Measurements from ENCODE around the gene IQGAP3. TPM values are rescaled to one million over a fixed set of nuclear protein-coding genes. Genes with fewer than 3 reads are reported as not detected.
A peak's percentile ranks its signal among the peaks of the same experiment; 100 is the strongest.

Gene IQGAP3
- total RNA-seq, 3 donors from 2014 or later, result 0.18 to 0.38 (median 0.37) TPM

DNA sequence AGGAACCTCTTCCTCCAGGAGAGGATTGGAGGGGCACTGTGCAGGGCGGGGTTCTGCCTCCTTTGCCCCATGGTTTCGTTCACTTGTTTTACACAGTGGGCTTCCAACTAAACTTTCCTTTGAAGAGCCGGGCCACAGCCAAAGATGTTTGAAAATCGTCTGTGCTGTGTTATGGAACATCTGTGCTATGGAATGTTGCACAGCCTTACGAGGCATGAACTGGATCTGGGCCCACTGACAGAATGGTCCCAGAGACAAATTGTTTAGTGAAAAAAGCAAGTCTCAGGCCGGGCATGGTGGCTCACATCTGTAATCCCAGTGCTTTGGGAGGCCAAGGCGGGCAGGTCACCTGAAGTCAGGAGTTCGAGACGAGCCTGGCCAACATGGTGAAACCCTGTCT, 59.2 kb downstream of the IQGAP3 start:
- Mint-ChIP-seq H3K4me3 (no peak overlapping the region), H3K9me3 (no peaks in the 10 kb centered on the region), H3K36me3 (ENCODE audit: insufficient read depth) (no peaks in the 10 kb centered on the region), H3K27me3 (ENCODE audit: low read depth) (peaks cover 2% of the 10 kb centered on the region), H3K4me1 (ENCODE audit: low read depth) (peaks cover 14% of the 10 kb centered on the region)
- no peak for DNase-seq
- ATAC-seq, result no peak

DNA sequence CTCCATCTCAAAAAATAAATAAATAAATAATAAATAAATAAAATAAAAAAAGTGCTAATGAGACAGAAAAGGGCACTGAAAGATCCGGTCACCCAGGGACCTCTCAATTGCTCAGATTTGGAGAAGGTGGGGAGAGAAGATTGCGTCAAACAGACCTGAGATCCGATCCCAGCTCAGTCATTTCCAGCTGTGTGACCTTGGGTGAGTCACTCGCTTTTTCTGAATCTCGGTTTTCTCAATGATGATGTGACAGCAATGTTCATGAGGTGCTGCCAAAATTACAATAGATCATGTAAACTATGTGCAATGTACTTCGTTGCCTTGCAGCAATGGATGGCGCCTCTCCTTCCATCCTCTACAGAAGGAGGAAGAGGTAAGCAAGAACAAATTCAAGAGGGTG, 60.7 kb downstream of the IQGAP3 start:
- H3K36me3 Mint-ChIP-seq (ENCODE audit: insufficient read depth), result no peaks in the 10 kb centered on the region
- no peak for DNase-seq
- no peak overlapping the region for H3K4me3 Mint-ChIP-seq
- H3K27me3 Mint-ChIP-seq (ENCODE audit: low read depth), result peaks cover 2% of the 10 kb centered on the region
- no peaks in the 10 kb centered on the region for H3K9me3 Mint-ChIP-seq
- ATAC-seq, result peak; percentile 80 to 83
- peaks cover 22% of the 10 kb centered on the region for H3K4me1 Mint-ChIP-seq (ENCODE audit: low read depth)

DNA sequence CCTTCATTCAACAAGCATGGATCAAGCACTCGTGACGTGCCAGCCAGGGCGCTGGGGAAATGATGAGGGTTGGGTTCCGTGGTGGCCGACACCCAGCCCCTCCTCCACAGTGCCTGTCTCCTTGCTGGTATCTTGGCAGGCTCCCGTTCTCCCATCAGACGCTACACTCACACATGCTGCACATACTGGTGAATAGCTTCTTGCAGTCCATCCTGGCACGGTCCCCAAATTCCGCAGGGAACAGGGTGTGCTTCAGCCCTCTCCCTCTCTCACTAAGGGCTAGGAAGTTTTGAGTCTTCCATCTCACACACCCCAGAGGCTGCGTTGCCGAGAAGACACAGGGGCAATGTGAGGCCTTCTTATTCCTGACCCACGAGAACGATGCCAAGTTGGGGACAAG, 61.7 kb downstream of the IQGAP3 start:
- no peak overlapping the region for H3K4me3 Mint-ChIP-seq
- H3K4me1 Mint-ChIP-seq (ENCODE audit: low read depth), result peaks cover 31% of the 10 kb centered on the region
- peaks cover 2% of the 10 kb centered on the region for H3K27me3 Mint-ChIP-seq (ENCODE audit: low read depth)
- no peaks in the 10 kb centered on the region for H3K9me3 Mint-ChIP-seq
- no peak for DNase-seq
- no peak for ATAC-seq
- no peaks in the 10 kb centered on the region for H3K36me3 Mint-ChIP-seq (ENCODE audit: insufficient read depth)

DNA sequence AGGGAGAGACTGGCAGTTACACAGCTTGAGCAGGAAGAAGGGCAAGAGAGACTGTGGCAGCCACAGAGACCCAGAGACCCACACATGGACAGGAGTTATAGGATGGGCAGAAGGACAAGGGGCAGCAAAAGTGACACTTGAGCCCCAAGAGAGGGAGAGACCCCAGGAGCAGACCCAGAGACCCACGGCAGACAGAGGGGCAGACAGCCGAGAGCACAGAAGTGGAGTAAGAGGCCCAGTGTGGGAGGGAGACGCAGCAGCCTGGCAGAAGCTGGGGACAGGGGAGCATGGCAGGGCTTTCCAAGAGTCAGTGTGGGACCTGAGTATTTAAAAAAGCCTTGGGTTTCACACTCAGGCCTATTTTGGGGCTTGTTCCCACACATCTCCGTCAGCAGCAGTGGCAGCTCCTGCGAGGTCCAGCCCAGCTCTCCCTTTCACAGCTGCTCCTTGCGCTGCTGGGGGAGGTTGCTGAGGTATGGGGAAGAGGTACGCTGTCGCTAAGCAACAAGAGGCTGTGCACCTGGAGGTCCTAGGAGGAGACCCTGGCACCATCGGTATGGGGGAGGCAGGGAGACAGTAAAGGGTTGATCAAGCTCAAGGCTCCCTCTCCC, 62.8 kb downstream of the IQGAP3 start:
- Mint-ChIP-seq H3K36me3 (ENCODE audit: insufficient read depth) (no peaks in the 10 kb centered on the region), H3K4me1 (ENCODE audit: low read depth) (peaks cover 41% of the 10 kb centered on the region), H3K4me3 (no peak overlapping the region)

DNA sequence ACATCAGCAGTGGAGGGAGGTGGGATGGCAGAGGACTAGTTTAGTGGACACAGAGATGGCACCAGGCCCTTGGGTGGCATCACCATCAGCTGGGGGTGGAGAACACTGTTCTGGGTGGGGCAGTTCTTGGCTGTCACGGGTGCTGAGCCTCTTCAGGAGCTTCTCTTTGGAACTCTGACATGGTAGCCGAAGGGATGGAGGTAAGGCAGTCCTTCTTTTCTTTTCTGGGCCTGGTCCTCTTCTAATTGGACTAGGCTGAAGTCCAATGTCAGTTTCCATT, 63.5 kb downstream of the IQGAP3 start:
- DNase-seq, result no peak
- Mint-ChIP-seq H3K9me3 (no peaks in the 10 kb centered on the region), H3K4me1 (ENCODE audit: low read depth) (peaks cover 47% of the 10 kb centered on the region), H3K4me3 (no peak overlapping the region), H3K27me3 (ENCODE audit: low read depth) (peaks cover 2% of the 10 kb centered on the region), H3K36me3 (ENCODE audit: insufficient read depth) (no peaks in the 10 kb centered on the region)
- ATAC-seq, result no peak

More for the DNA sequence above, 62.8 kb downstream of the IQGAP3 start:
- Mint-ChIP-seq H3K9me3 (no peaks in the 10 kb centered on the region), H3K27me3 (ENCODE audit: low read depth) (peaks cover 2% of the 10 kb centered on the region)
- no peak for DNase-seq
- no peak for ATAC-seq

DNA sequence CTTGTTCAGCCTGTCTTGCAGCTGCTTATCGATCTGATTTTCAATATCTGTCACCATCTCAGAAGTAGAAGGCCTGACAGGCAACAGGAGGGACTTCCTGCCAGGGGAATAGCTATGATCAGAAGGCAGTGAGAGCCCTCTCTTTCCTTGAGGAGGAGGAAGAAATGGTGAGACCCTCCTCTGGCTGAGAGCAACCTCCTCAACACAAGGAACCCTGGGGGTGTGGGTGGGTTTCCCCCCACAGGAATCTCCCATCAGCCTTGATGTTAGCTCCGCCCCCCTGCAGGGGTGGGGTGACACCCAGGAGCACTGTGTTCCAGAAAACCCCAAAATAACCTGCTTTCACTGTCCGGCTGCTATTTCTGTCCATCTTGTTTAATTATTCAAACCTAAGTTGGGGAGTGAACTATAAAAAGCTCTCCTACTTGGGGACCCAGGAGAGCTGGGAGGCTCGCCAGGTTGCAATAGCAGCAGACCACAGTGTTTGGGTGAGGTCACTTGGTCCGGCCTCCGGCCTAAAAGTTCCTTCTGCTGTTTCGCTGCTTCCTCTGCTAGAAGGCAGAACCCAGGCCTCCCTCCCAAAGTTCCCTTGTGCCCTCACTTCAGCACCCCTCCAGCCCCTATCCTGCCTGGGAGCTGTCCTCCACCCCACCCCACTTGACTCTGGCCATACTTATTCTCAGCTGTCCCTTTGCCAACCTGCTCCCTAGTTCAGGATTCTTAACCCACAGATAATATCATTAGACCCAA, 64.0 kb downstream of the IQGAP3 start:
- peak overlapping the region; percentile 20 for H3K4me3 Mint-ChIP-seq
- peaks cover 52% of the 10 kb centered on the region for H3K4me1 Mint-ChIP-seq (ENCODE audit: low read depth)
- DNase-seq (no peak), ATAC-seq (no peak)
- H3K27me3 Mint-ChIP-seq (ENCODE audit: low read depth), result peaks cover 2% of the 10 kb centered on the region
- no peaks in the 10 kb centered on the region for H3K36me3 Mint-ChIP-seq (ENCODE audit: insufficient read depth)
- no peaks in the 10 kb centered on the region for H3K9me3 Mint-ChIP-seq

DNA sequence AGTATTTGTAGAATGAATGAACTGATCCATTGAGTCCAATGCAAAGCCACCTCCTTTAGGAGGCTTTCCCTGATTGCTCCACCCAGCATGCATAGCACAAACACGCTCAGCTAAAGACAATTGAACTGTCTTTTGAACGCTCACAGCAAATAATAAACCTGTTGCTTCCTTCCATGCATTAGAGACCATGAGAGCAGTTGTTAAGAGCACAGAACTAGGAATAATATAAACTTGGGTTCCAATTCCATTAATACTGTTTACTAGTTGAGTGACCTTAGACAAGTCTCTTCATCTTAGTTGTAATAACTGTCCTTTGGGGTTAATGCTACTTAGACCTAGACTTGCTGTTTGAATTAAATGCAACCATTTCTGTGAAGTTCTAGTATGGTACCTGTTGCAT, 65.9 kb downstream of the IQGAP3 start:
- ATAC-seq, result no peak
- H3K4me3 Mint-ChIP-seq, result no peak overlapping the region
- no peak for DNase-seq
- no peaks in the 10 kb centered on the region for H3K36me3 Mint-ChIP-seq (ENCODE audit: insufficient read depth)
- H3K27me3 Mint-ChIP-seq (ENCODE audit: low read depth), result no peaks in the 10 kb centered on the region
- no peaks in the 10 kb centered on the region for H3K9me3 Mint-ChIP-seq
- peaks cover 69% of the 10 kb centered on the region for H3K4me1 Mint-ChIP-seq (ENCODE audit: low read depth)

DNA sequence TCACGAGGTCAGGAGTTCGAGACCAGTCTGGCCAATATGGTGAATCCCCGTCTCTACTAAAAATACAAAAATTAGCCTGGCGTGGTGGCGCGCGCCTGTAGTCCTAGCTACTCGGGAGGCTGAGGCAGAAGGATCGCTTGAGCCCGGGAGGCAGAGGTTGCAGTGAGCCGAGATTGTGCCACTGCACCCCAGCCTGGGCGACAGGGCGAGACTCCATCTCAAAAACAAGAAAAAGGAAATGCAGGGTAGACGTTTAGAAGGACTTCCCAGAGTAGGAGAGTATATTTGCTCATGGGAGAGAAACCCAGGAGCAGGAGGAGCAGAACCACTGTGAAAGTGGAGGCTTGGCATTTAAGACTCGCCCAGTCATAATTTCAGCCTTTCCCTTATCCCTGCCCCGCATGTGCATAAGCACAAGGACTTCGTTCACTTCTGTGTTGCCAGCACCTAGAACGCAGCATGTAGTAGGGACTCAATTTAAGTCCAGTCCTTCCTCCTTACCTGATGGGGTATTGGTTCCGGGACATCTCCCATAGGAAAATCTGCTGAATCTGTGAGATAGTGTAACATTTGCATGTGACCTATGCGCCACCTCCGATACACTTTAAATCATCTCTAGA, 66.6 kb downstream of the IQGAP3 start:
- Mint-ChIP-seq H3K4me1 (ENCODE audit: low read depth) (peaks cover 70% of the 10 kb centered on the region), H3K9me3 (no peaks in the 10 kb centered on the region), H3K4me3 (peak overlapping the region; percentile 72), H3K27me3 (ENCODE audit: low read depth) (no peaks in the 10 kb centered on the region), H3K36me3 (ENCODE audit: insufficient read depth) (no peaks in the 10 kb centered on the region)
- ATAC-seq (no peak), DNase-seq (no peak)

DNA sequence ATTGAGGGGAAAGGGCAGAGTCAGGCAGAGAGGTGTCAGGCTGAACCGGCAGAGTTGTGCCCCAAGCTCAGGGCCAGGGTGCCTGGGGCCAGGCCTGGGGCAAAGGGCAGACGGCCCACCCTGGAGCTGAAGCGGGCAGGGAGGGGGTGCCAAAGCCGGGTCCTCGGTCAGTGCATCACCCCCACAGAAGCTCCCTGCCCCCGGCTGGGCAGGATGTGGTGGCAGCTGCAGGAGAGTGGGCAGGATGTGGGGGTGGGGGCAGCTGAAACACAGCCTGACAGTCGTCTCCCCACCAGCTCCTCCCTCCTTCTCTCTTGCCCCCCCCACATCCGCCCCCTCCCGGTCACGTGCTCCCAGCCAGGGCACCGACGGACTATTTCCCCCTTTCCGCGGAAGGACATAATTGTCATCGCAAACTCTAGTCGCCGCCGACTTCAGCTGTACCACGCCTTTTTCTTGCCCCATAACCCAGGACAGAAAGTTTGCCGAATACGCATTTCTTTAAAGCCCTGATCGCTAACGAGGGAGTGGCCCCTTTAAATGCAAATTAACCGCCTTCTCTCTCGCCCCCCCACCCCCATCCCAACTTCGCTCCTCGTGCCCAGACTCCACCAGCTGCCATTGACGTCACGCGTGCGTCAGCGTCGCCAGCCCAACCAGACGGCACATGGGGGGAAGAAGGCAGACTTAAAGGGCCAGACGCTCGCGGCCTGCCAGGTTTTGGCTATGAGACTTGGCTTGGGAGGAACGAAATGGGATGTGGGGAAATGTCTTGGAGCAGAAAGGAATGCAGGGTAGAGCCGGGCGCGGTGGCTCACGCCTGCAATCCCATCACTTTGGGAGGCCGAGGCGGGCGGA, 67.3 kb downstream of the IQGAP3 start:
- peak overlapping the region; percentile 72 for H3K4me3 Mint-ChIP-seq
- H3K9me3 Mint-ChIP-seq, result no peaks in the 10 kb centered on the region
- peaks cover 70% of the 10 kb centered on the region for H3K4me1 Mint-ChIP-seq (ENCODE audit: low read depth)
- peak; percentile 99 for DNase-seq
- ATAC-seq, result peak; percentile 39 to 42
- no peaks in the 10 kb centered on the region for H3K27me3 Mint-ChIP-seq (ENCODE audit: low read depth)
- no peaks in the 10 kb centered on the region for H3K36me3 Mint-ChIP-seq (ENCODE audit: insufficient read depth)

DNA sequence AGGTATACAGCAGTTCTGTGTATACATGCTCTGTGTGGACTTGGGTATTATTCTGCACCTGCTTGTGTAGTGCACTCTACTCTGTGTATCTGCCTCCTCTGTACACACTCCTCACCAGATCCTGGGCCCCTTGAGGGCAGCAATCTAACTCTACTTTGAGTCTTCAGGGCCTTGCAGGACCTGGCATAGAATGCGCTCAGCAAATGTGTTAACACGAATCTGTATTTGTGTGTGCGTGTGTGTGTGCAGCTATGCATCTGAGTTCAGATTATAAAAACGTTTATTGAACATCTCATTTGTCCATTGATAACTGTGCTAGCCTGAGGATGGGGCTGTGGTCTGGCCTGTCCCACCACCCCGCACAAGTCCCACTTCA, 67.9 kb downstream of the IQGAP3 start:
- H3K9me3 Mint-ChIP-seq, result no peaks in the 10 kb centered on the region
- peaks cover 70% of the 10 kb centered on the region for H3K4me1 Mint-ChIP-seq (ENCODE audit: low read depth)
- DNase-seq, result no peak
- no peaks in the 10 kb centered on the region for H3K36me3 Mint-ChIP-seq (ENCODE audit: insufficient read depth)
- no peak for ATAC-seq
- H3K27me3 Mint-ChIP-seq (ENCODE audit: low read depth), result no peaks in the 10 kb centered on the region
- peak overlapping the region; percentile 72 for H3K4me3 Mint-ChIP-seq

DNA sequence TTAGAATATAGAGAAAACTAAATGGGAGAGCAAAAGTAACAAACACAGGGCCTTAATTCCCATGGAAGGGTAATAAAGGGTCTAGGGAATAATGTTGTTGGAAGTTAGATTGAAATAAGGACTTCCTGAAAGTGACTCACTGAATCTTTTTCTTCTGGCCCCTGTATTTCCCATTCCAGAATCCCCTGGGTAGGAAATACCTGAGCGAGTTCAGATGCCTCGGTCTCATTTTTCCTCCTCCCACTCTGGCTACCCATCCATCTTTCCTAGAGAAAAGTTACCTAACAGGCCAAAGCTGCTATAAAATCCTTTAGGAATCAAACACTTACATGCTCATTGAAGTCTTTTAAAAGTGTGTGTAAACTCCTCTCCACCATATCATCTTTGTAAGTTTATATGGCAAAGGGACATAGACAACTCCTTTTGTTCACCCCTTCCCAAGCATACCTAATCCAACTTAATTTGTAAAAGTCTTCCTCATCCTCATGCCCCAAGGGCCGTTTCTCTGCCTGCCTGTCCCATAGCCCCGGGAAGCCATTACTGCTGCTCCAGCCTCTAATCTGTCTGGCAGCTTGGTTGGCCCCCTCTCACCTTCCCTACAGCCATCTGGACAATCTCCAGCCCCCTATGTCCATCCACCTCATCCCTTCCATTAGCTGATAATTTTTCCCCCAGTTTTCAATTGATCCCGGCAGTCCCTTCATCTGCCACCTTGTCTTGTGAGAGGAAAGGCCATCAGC, 68.5 kb downstream of the IQGAP3 start:
- no peak for DNase-seq
- H3K4me3 Mint-ChIP-seq, result no peak overlapping the region
- no peaks in the 10 kb centered on the region for H3K27me3 Mint-ChIP-seq (ENCODE audit: low read depth)
- H3K4me1 Mint-ChIP-seq (ENCODE audit: low read depth), result peaks cover 67% of the 10 kb centered on the region
- no peaks in the 10 kb centered on the region for H3K36me3 Mint-ChIP-seq (ENCODE audit: insufficient read depth)
- no peaks in the 10 kb centered on the region for H3K9me3 Mint-ChIP-seq
- ATAC-seq, result no peak

DNA sequence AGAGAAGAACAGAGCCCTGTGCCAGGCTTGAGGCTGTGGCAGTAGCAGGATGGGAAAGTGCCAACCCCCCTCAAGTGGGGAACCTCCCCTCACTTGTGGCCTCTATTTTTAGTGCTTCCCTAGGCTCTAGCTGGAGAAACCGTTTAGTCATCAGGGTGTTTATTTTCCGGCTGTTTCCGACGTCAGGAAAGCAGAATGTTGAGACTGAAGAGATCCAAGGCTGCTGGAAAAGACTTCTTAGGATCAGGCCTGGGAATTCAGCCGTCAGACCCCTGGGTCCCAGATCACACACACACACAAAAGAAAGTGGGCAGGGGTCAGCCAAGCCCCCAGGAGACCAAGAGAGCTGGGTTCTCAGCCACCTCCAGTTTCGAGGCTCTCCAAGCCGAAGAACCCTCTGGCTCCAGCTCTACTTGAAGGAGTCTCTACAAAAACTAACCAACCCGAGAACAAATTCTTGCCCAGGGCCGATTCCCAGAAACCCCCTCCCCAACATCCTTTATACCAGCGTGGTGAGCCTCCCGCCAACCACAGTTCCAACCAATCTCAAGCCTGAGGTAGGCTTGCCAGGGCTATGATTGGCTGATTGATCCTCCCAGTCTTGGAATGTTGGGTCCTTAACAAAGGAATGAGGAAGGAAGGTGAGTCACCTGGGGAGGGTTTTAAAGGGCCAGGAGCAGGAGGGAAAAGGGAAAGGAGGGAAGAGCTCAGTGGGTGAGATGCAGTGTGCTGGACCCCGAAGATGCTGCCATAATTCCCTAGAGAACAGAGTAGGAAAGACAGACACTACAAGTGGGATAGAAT, 69.3 kb downstream of the IQGAP3 start:
- Mint-ChIP-seq H3K4me3 (peak overlapping the region; percentile 24), H3K9me3 (no peaks in the 10 kb centered on the region), H3K36me3 (ENCODE audit: insufficient read depth) (no peaks in the 10 kb centered on the region), H3K27me3 (ENCODE audit: low read depth) (no peaks in the 10 kb centered on the region), H3K4me1 (ENCODE audit: low read depth) (peaks cover 69% of the 10 kb centered on the region)
- DNase-seq (no peak), ATAC-seq (no peak)

DNA sequence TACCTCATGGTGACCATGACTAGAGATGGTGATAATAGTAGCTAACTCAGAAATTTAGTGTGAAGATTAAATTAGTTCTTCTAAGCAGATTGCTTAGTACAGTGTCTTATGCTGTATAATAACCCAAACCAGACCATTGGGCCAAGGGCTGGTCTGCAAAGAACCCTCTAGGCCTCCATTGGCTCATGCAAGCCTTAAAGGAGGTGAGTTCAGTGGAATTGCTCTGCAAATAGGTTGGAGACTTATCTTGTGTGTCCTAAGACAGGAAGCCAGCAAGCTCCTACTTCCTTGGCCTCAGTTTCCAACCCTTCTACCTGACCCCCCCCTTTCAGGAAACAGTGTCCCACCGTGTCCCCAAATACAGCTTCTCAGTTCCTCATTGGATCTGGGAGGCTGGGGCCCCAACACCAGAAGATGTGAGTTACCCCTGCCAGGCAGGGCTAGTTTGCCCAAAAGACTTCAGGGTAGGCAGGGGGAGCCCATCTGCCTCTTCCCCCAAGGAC, 69.9 kb downstream of the IQGAP3 start:
- ATAC-seq, result no peak

More for the DNA sequence above, 69.9 kb downstream of the IQGAP3 start:
- Mint-ChIP-seq H3K9me3 (no peaks in the 10 kb centered on the region), H3K36me3 (ENCODE audit: insufficient read depth) (no peaks in the 10 kb centered on the region), H3K4me1 (ENCODE audit: low read depth) (peaks cover 69% of the 10 kb centered on the region), H3K4me3 (peak overlapping the region; percentile 79), H3K27me3 (ENCODE audit: low read depth) (no peaks in the 10 kb centered on the region)
- DNase-seq, result no peak
